Measurements from ENCODE around the gene WNT10A.

- TF ChIP-seq ZNF384 (IDR thresholded peaks at IDR 0.05) = no peak
- TF ChIP-seq BHLHE40 (IDR thresholded peaks at IDR 0.05; ENCODE audit: borderline replicate concordance) = no peak
- TF ChIP-seq HDGF (IDR thresholded peaks at IDR 0.05; ENCODE audit: borderline replicate concordance) = no peak
Measured at GRCh38 chr2:218878486-218878885, 2.2 kb upstream of the WNT10A start.

Data from HEK293T (cell line).